H1 (cell line): Measurements from ENCODE around the gene ETNPPL. TPM values are rescaled to one million over a fixed set of nuclear protein-coding genes. Genes with fewer than 3 reads are reported as not detected.

Experiments used
- CTCF ChIA-PET: fragments of 300-600 bp; sonication (Branson Sonifier 250); formaldehyde crosslinking; loops from one replicate; lab custom pipeline; 2021; ENCODE audit not compliant: partially characterized antibody; lab: Charles Lee
- POLR2A ChIA-PET: fragments of 300-600 bp; sonication (Branson Sonifier 250); formaldehyde crosslinking; loops from one replicate; lab custom pipeline; 2021; ENCODE audit warnings: inconsistent platforms; ENCODE audit not compliant: partially characterized antibody; lab: Charles Lee
- DNase-seq, 2 experiments: peaks; one replicate each; pipeline versions ENCODE4 v3.0.0 to v3.0.0-alpha.2; 2010 to 2022; ENCODE audit warnings: low spot score in 2 of 2, low read depth in 1 of 2, mixed read lengths in 1 of 2
- FAIRE-seq: peaks from 2 replicates; lab custom pipeline; 2011; peaks lifted over from hg19 to GRCh38; lab: Jason Lieb, UNC
- H2AFZ ChIP-seq: 2 replicates; pipeline ENCODE4 v1.8.1; 2012; ENCODE audit warnings: low read length, inconsistent platforms
- H2AK5ac ChIP-seq: 2 replicates; pipeline ENCODE4 v1.6.1; 2013; ENCODE audit warnings: low read depth, low read length
- H2BK120ac ChIP-seq: replicated peaks from 2 replicates; pipeline ENCODE3; 2013; ENCODE audit warnings: low read depth, low read length, inconsistent platforms
- H2BK12ac ChIP-seq: 2 replicates; pipeline ENCODE4 v1.6.1; 2013; ENCODE audit warnings: low read depth, low read length
- H2BK15ac ChIP-seq: 2 replicates; pipeline ENCODE4 v1.6.1; 2013; ENCODE audit warnings: low read length
- H2BK20ac ChIP-seq: 2 replicates; pipeline ENCODE4 v1.6.1; 2013; ENCODE audit warnings: low read length
- H2BK5ac ChIP-seq: 2 replicates; pipeline ENCODE4 v1.6.1; 2013; ENCODE audit warnings: low read depth, low read length
- H3K14ac ChIP-seq: 2 replicates; pipeline ENCODE4 v1.6.1; 2013; ENCODE audit warnings: inconsistent platforms; ENCODE audit not compliant: insufficient read length
- H3K18ac ChIP-seq: 2 replicates; pipeline ENCODE4 v1.6.1; 2013; ENCODE audit warnings: low read length; ENCODE audit errors: extremely low read depth
- H3K23ac ChIP-seq: 2 replicates; pipeline ENCODE4 v1.6.1; 2013; ENCODE audit warnings: inconsistent platforms; ENCODE audit not compliant: insufficient read length
- H3K23me2 ChIP-seq: 2 replicates; pipeline ENCODE4 v1.6.1; 2013; ENCODE audit warnings: low read depth, low read length
- H3K27ac ChIP-seq: 2 replicates; pipeline ENCODE4 v1.6.1; 2011; ENCODE audit warnings: low read depth, low read length, inconsistent platforms
- H3K27me3 ChIP-seq, 4 experiments: replicated peaks in 1 of 4; 1 replicate in 1 of 4; 2 replicates in 3 of 4; pipeline versions ENCODE4 v1.6.1 to v1.8.1; 2011 to 2013; ENCODE audit warnings: low read length in 3 of 4, mild to moderate bottlenecking in 3 of 4, inconsistent platforms in 2 of 4, mixed read lengths in 2 of 4, moderate library complexity in 1 of 4; ENCODE audit not compliant: control insufficient read depth in 3 of 4, insufficient read depth in 3 of 4; ENCODE audit errors: extremely low read depth in 1 of 4
- H3K36me3 ChIP-seq, 4 experiments: 2 replicates each; pipeline versions ENCODE4 v1.6.1 to v1.8.1; 2011 to 2013; ENCODE audit warnings: mild to moderate bottlenecking in 4 of 4, low read length in 3 of 4, moderate library complexity in 2 of 4, control low read depth in 1 of 4, inconsistent platforms in 1 of 4; ENCODE audit not compliant: insufficient read depth in 4 of 4, control insufficient read depth in 2 of 4
- H3K4ac ChIP-seq: replicated peaks from 2 replicates; pipeline ENCODE3; 2013; ENCODE audit warnings: low read length, low read depth, mixed read lengths, inconsistent platforms; ENCODE audit not compliant: insufficient read length
- H3K4me1 ChIP-seq, 4 experiments: replicated peaks in 1 of 4; 1 replicate in 1 of 4; 2 replicates in 3 of 4; pipeline versions ENCODE4 v1.6.1 to v1.8.1; 2011 to 2013; ENCODE audit warnings: low read length in 3 of 4, inconsistent platforms in 2 of 4, mixed read lengths in 1 of 4; ENCODE audit not compliant: insufficient read depth in 4 of 4, control insufficient read depth in 3 of 4
- H3K4me2 ChIP-seq, 2 experiments: 2 replicates each; pipeline versions ENCODE4 v1.6.1 to v1.8.1; 2011 to 2013; ENCODE audit warnings: low read depth in 2 of 2, low read length in 2 of 2, control low read depth in 1 of 2, inconsistent platforms in 1 of 2, mild to moderate bottlenecking in 1 of 2; ENCODE audit not compliant: insufficient read depth in 1 of 2
- H3K4me3 ChIP-seq, 4 experiments: fragments of 200-600, 300-600 bp in 1 of 4; sonication (generic), shearing (Covaris generic), sonication (Bioruptor Twin) in 1 of 4; 2 replicates each; pipeline versions ENCODE4 v1.5.1 to v1.8.1; 2011 to 2016; ENCODE audit warnings: low read length in 4 of 4, low read depth in 3 of 4, control low read depth in 2 of 4, inconsistent platforms in 2 of 4, mild to moderate bottlenecking in 2 of 4, mixed read lengths in 1 of 4, moderate library complexity in 1 of 4; ENCODE audit not compliant: insufficient read depth in 2 of 4; ENCODE audit errors: extremely low read depth in 1 of 4
- H3K56ac ChIP-seq: replicated peaks from 2 replicates; pipeline ENCODE3; 2013; ENCODE audit warnings: low read depth, mild to moderate bottlenecking, mixed read lengths, low read length, inconsistent platforms; ENCODE audit not compliant: insufficient read length
- H3K79me1 ChIP-seq: 2 replicates; pipeline ENCODE4 v1.6.1; 2013; ENCODE audit warnings: low read depth, low read length, control low read depth
- H3K79me2 ChIP-seq, 2 experiments: 2 replicates each; pipeline versions ENCODE4 v1.6.1 to v1.8.1; 2012 to 2013; ENCODE audit warnings: low read length in 2 of 2, mild to moderate bottlenecking in 2 of 2, inconsistent platforms in 1 of 2; ENCODE audit not compliant: insufficient read depth in 2 of 2, control insufficient read depth in 1 of 2
- H3K9ac ChIP-seq, 4 experiments: replicated peaks in 1 of 4; 1 replicate in 1 of 4; 2 replicates in 3 of 4; pipeline versions ENCODE4 v1.6.1 to v1.8.1; 2011 to 2013; ENCODE audit warnings: low read depth in 3 of 4, low read length in 3 of 4, control low read depth in 2 of 4, mild to moderate bottlenecking in 2 of 4, moderate library complexity in 2 of 4, inconsistent platforms in 1 of 4; ENCODE audit errors: extremely low read depth in 1 of 4
- H3K9me3 ChIP-seq, 2 experiments: 2 replicates each; pipeline versions ENCODE4 v1.6.1 to v1.8.1; 2012 to 2013; ENCODE audit warnings: mild to moderate bottlenecking in 2 of 2, moderate library complexity in 2 of 2, control low read depth in 1 of 2, inconsistent platforms in 1 of 2, low read depth in 1 of 2, low read length in 1 of 2, mixed read lengths in 1 of 2; ENCODE audit not compliant: insufficient read depth in 2 of 2
- H4K20me1 ChIP-seq, 2 experiments: replicated peaks in 1 of 2; 2 replicates each; pipeline versions ENCODE3 to v1.8.1; 2011 to 2013; ENCODE audit warnings: inconsistent platforms in 2 of 2, low read length in 2 of 2, mild to moderate bottlenecking in 1 of 2; ENCODE audit not compliant: insufficient read depth in 2 of 2, control insufficient read depth in 1 of 2
- H4K5ac ChIP-seq: 2 replicates; pipeline ENCODE4 v1.6.1; 2013; ENCODE audit warnings: low read length, low read depth, mixed read lengths, inconsistent platforms; ENCODE audit not compliant: insufficient read length
- H4K8ac ChIP-seq: 2 replicates; pipeline ENCODE4 v1.8.0; 2013; ENCODE audit warnings: mild to moderate bottlenecking, moderate library complexity, low read length, inconsistent platforms; ENCODE audit not compliant: insufficient read depth; ENCODE audit errors: extremely low read depth
- H4K91ac ChIP-seq: replicated peaks from 2 replicates; pipeline ENCODE3; 2013; ENCODE audit warnings: low read length, mixed read lengths, inconsistent platforms; ENCODE audit not compliant: insufficient read length
- HDAC6 ChIP-seq: IDR thresholded peaks from one replicate; pipeline ENCODE4 v1.7.1; 2012; ENCODE audit warnings: low read depth, mild to moderate bottlenecking, inconsistent platforms, low read length, moderate library complexity
- KDM1A ChIP-seq: fragments of 200-600, 300-600 bp; sonication (generic); IDR thresholded peaks from 2 replicates; pipeline ENCODE4 v1.7.1; 2016; ENCODE audit warnings: mild to moderate bottlenecking, low read length, borderline replicate concordance
- KDM4A ChIP-seq: IDR thresholded peaks from one replicate; pipeline ENCODE4 v1.7.1; 2012; ENCODE audit warnings: low read depth, mild to moderate bottlenecking, moderate library complexity, low read length, inconsistent platforms; ENCODE audit not compliant: severe bottlenecking
- NANOG ChIP-seq: IDR thresholded peaks from 2 replicates; pipeline ENCODE4 v1.6.1; 2011; ENCODE audit warnings: low read length, low read depth, mild to moderate bottlenecking, inconsistent platforms; ENCODE audit not compliant: insufficient read depth, poor library complexity, severe bottlenecking
- SIN3A ChIP-seq, 2 experiments: IDR thresholded peaks in 1 of 2; conservative IDR thresholded peaks in 1 of 2; 2 replicates each; pipeline ENCODE4 v1.6.1; 2011 to 2012; ENCODE audit warnings: low read length in 2 of 2, improper control_type of control experiment in 1 of 2, low read depth in 1 of 2, mild to moderate bottlenecking in 1 of 2
- TAF7 ChIP-seq: optimal IDR thresholded peaks from 2 replicates; pipeline ENCODE3; 2011; ENCODE audit warnings: low read depth, mild to moderate bottlenecking, inconsistent platforms, low read length, moderate library complexity, borderline replicate concordance
- YY1 ChIP-seq: IDR thresholded peaks from 2 replicates; pipeline ENCODE4 v1.6.1; 2011; ENCODE audit warnings: low read depth, mild to moderate bottlenecking, low read length
- WGBS, 2 experiments: shearing (Covaris generic) in 1 of 2; methylation state at CpG; one replicate each; pipeline versions ENCODE4 v1.1.6 to v1.1.7; 2013 to 2015; ENCODE audit warnings: low lambda C conversion rate in 2 of 2, mixed read lengths in 2 of 2, inconsistent platforms in 1 of 2, low coverage in 1 of 2, missing lambda C conversion rate in 1 of 2; ENCODE audit not compliant: insufficient replicate concordance in 2 of 2, insufficient coverage in 1 of 2, insufficient read length in 1 of 2; ENCODE audit errors: extremely low coverage in 1 of 2, missing lambda C conversion rate in 1 of 2; 5-methylcytosine and 5-hydroxymethylcytosine counted together
- polyA plus RNA-seq, 7 experiments: library from polyadenylated mRNA; depleted of rRNA in 3 of 7; stranded (reverse) in 5 of 7; unstranded in 2 of 7; fragments of >200 nt in 5 of 7; fragments of 200-250 nt in 2 of 7; gene quantifications; 1 replicate in 5 of 7; 2 replicates in 1 of 7; 4 replicates in 1 of 7; pipeline versions ENCODE4 v1.2.1 to v1.2.3, GENCODE V29; 2011 to 2013; ENCODE audit warnings: missing spikeins in 2 of 7, mixed read lengths in 2 of 7
- total RNA-seq: library from RNA; stranded (reverse); fragmentation: NEBNext Ultra II Directional; extraction: Animal tissue kit (Norgen Biotek cat#: 25700); gene quantifications from 2 replicates; pipeline ENCODE4 v1.2.1, GENCODE V29; 2021

The ETNPPL gene
- total and polyA plus RNA-seq, 2 of the 8 experiments (the other 6 are each of a cell fraction or from before 2014, with no cell fraction given), result 0.80 to 2.5 TPM

GRCh38 chr4:108731006-108731405 lies 31.8 kb downstream of the ETNPPL start:
- Histone ChIP-seq H2AK5ac (no peak overlapping the region), H4K20me1 (no peaks in the 10 kb centered on the region), H3K4me2 (no peak overlapping the region), H3K27ac (no peak overlapping the region), H3K4ac (no peak overlapping the region), H2BK5ac (no peak overlapping the region), H3K27me3 (no peaks in the 10 kb centered on the region), H3K18ac (no peak overlapping the region), H4K91ac (no peak overlapping the region), H2AFZ (no peak overlapping the region), H3K79me1 (no peaks in the 10 kb centered on the region), H2BK12ac (no peak overlapping the region), H3K79me2 (no peaks in the 10 kb centered on the region), H4K5ac (no peak overlapping the region), H3K4me1 (no peaks in the 10 kb centered on the region), H3K23ac (no peak overlapping the region), H3K56ac (no peak overlapping the region), H3K14ac (no peak overlapping the region), H3K23me2 (no peaks in the 10 kb centered on the region), H2BK15ac (no peak overlapping the region), H4K8ac (no peak overlapping the region), H3K4me3 (no peak overlapping the region), H3K36me3 (no peaks in the 10 kb centered on the region), H3K9me3 (peaks cover 7 to 13% of the 10 kb centered on the region in 2 experiments), H2BK120ac (no peak overlapping the region), H3K9ac (no peak overlapping the region), H2BK20ac (no peak overlapping the region)
- CTCF ChIA-PET, result interaction anchor here (0.9 kb wide), 1 partner anchor 13 kb away, joined by 4 read pairs; no protein-coding TSS in a partner anchor
- 76% methylated on average over 3 of the region's 3 CpGs; no CpG with 5 or more reads in 1 of the 2 experiments for WGBS, 2 experiments
- no peak for FAIRE-seq
- POLR2A ChIA-PET, result no interaction called here
- DNase-seq, result no peak
- no peak for TF ChIP-seq SIN3A (conservative IDR thresholded peaks at IDR 0.05 in 1 of 2, IDR thresholded peaks at IDR 0.05 in 1 of 2; ENCODE audit: low read depth in 1 of 2, low read length in 2 of 2)
- no peak for TF ChIP-seq TAF7
- TF ChIP-seq KDM1A, result no peak
- TF ChIP-seq NANOG, result no peak
- no peak for TF ChIP-seq YY1
- no peak for TF ChIP-seq KDM4A
- TF ChIP-seq HDAC6, result no peak
